GM12872 (cell line): ENCODE measurements around the gene LCA5.

Experiments used
- CTCF ChIP-seq: IDR thresholded peaks from 3 replicates; pipeline ENCODE4 v1.5.1; 2011; ENCODE audit warnings: low read depth, mild to moderate bottlenecking, low read length, moderate library complexity; ENCODE audit not compliant: insufficient read depth

Gene LCA5

GRCh38 chr6:79546186-79546585 is 9.0 kb upstream of the LCA5 start:
- TF ChIP-seq CTCF = no peak

GRCh38 chr6:79544939-79545450 is 7.8 kb upstream of the LCA5 start:
- peak; percentile 47; the same call in 2 of the 3 replicates for TF ChIP-seq CTCF

GRCh38 chr6:79544299-79544927 is 7.2 kb upstream of the LCA5 start:
- TF ChIP-seq CTCF = no peak

- no peak for TF ChIP-seq CTCF
Measured at GRCh38 chr6:79543886-79544285, 6.7 kb upstream of the LCA5 start.

GRCh38 chr6:79543411-79543810 is 6.2 kb upstream of the LCA5 start:
- TF ChIP-seq CTCF = no peak

GRCh38 chr6:79538106-79538971 is 1.1 kb upstream of the LCA5 start:
- no peak for TF ChIP-seq CTCF

GRCh38 chr6:79536585-79536953 is 661 bp downstream of the LCA5 start:
- no peak for TF ChIP-seq CTCF
